Stimulated activated CD4-positive, alpha-beta T cell treated with anti-CD3 and anti-CD28 coated beads, TNF-alpha, amount 100 ng/mL, for 48 hours (primary cell): ENCODE measurements around the gene DENND1A.

Source experiments
- DNase-seq, 3 donors: peaks; one replicate each; pipeline ENCODE4 v3.0.0-alpha.2; 2020; ENCODE audit warnings: low read depth in 3 of 3

The DENND1A gene

GRCh38 chr9:123684393-123685149, 245.4 kb downstream of the DENND1A start:
- DNase-seq, result no peak

GRCh38 chr9:123682746-123683145, 247.2 kb downstream of the DENND1A start:
- DNase-seq, result no peak

GRCh38 chr9:123680352-123680751, 249.6 kb downstream of the DENND1A start:
- DNase-seq, result no peak

GRCh38 chr9:123679330-123679987, 250.5 kb downstream of the DENND1A start:
- no peak for DNase-seq

GRCh38 chr9:123678878-123679329, 251.0 kb downstream of the DENND1A start:
- no peak for DNase-seq

- DNase-seq, result no peak
Observed at GRCh38 chr9:123678038-123678877, 251.7 kb downstream of the DENND1A start.

- no peak for DNase-seq
Observed at GRCh38 chr9:123676869-123677268, 253.1 kb downstream of the DENND1A start.

- DNase-seq, result no peak
Observed at GRCh38 chr9:123669346-123669745, 260.6 kb downstream of the DENND1A start.

- DNase-seq, result no peak
Observed at GRCh38 chr9:123663529-123663928, 266.4 kb downstream of the DENND1A start.

GRCh38 chr9:123662057-123662776, 267.7 kb downstream of the DENND1A start:
- no peak for DNase-seq

GRCh38 chr9:123660691-123661466, 269.0 kb downstream of the DENND1A start:
- no peak for DNase-seq

- DNase-seq, result no peak
Observed at GRCh38 chr9:123659358-123659757, 270.6 kb downstream of the DENND1A start.

- no peak for DNase-seq
Observed at GRCh38 chr9:123658792-123659191, 271.1 kb downstream of the DENND1A start.

- no peak for DNase-seq
Observed at GRCh38 chr9:123657941-123658340, 272.0 kb downstream of the DENND1A start.

GRCh38 chr9:123657099-123657498, 272.8 kb downstream of the DENND1A start:
- no peak for DNase-seq

- no peak for DNase-seq
Observed at GRCh38 chr9:123656565-123656964, 273.4 kb downstream of the DENND1A start.

- no peak for DNase-seq
Observed at GRCh38 chr9:123655681-123656423, 274.1 kb downstream of the DENND1A start.

GRCh38 chr9:123654994-123655637, 274.8 kb downstream of the DENND1A start:
- no peak for DNase-seq

- no peak for DNase-seq
Observed at GRCh38 chr9:123654218-123654993, 275.5 kb downstream of the DENND1A start.
